Measurements from ENCODE around the gene SLC30A5.
"Not testable (repeated sequence)": the region's sequence is repeated elsewhere in the genome, so short reads cannot be mapped to it uniquely, and the experiment has no call there.

SLC30A5 gene

GRCh38 chr5:69093771-69094482 lies at the start of gene SLC30A5:
SLC30A5 (plus strand) TSS chr5:69094014; CDS start chr5:69094256, 242 bp downstream.
- in situ Hi-C loops (cut with HindIII; ENCODE audit: low pct_ligation_motif_present, low pct_unique_long_range_greater_than_20kb, low sequenced_read_pairs), result no loop called here
- DNase-seq, result peak; percentile 98

GRCh38 chr5:69045213-69045612 lies 48.6 kb upstream of the SLC30A5 start:
- in situ Hi-C loops (cut with HindIII; ENCODE audit: low pct_ligation_motif_present, low pct_unique_long_range_greater_than_20kb, low sequenced_read_pairs), result not testable (repeated sequence)

GRCh38 chr5:69046375-69046957 lies 47.3 kb upstream of the SLC30A5 start:
- no peak for DNase-seq
- in situ Hi-C loops (cut with HindIII; ENCODE audit: low pct_ligation_motif_present, low pct_unique_long_range_greater_than_20kb, low sequenced_read_pairs), result no loop called here

More at GRCh38 chr5:69045213-69045612, 48.6 kb upstream of the SLC30A5 start:
- DNase-seq, result not testable (repeated sequence)

- in situ Hi-C loops (cut with HindIII; ENCODE audit: low pct_ligation_motif_present, low pct_unique_long_range_greater_than_20kb, low sequenced_read_pairs), result no loop called here
- peak; percentile 8 for DNase-seq
Measured at GRCh38 chr5:69048230-69048629, 45.6 kb upstream of the SLC30A5 start.

- in situ Hi-C loops (cut with HindIII; ENCODE audit: low pct_ligation_motif_present, low pct_unique_long_range_greater_than_20kb, low sequenced_read_pairs), result no loop called here
- DNase-seq, result no peak
Measured at GRCh38 chr5:69049151-69049550, 44.7 kb upstream of the SLC30A5 start.

- no peak for DNase-seq
- in situ Hi-C loops (cut with HindIII; ENCODE audit: low pct_ligation_motif_present, low pct_unique_long_range_greater_than_20kb, low sequenced_read_pairs), result no loop called here
Measured at GRCh38 chr5:69049796-69050195, 44.0 kb upstream of the SLC30A5 start.

- no peak for DNase-seq
- in situ Hi-C loops (cut with HindIII; ENCODE audit: low pct_ligation_motif_present, low pct_unique_long_range_greater_than_20kb, low sequenced_read_pairs), result no loop called here
Measured at GRCh38 chr5:69050214-69050613, 43.6 kb upstream of the SLC30A5 start.

GRCh38 chr5:69052181-69052580 lies 41.6 kb upstream of the SLC30A5 start:
- no peak for DNase-seq
- in situ Hi-C loops (cut with HindIII; ENCODE audit: low pct_ligation_motif_present, low pct_unique_long_range_greater_than_20kb, low sequenced_read_pairs), result no loop called here

GRCh38 chr5:69074664-69075521 lies 18.9 kb upstream of the SLC30A5 start:
- in situ Hi-C loops (cut with HindIII; ENCODE audit: low pct_ligation_motif_present, low pct_unique_long_range_greater_than_20kb, low sequenced_read_pairs), result no loop called here

GRCh38 chr5:69075522-69076179 lies 18.2 kb upstream of the SLC30A5 start:
- in situ Hi-C loops (cut with HindIII; ENCODE audit: low pct_ligation_motif_present, low pct_unique_long_range_greater_than_20kb, low sequenced_read_pairs), result no loop called here
- DNase-seq, result no peak

More at GRCh38 chr5:69074664-69075521, 18.9 kb upstream of the SLC30A5 start:
- DNase-seq, result no peak

- in situ Hi-C loops (cut with HindIII; ENCODE audit: low pct_ligation_motif_present, low pct_unique_long_range_greater_than_20kb, low sequenced_read_pairs), result no loop called here
- DNase-seq, result no peak
Measured at GRCh38 chr5:69078921-69079540, 14.8 kb upstream of the SLC30A5 start.

- in situ Hi-C loops (cut with HindIII; ENCODE audit: low pct_ligation_motif_present, low pct_unique_long_range_greater_than_20kb, low sequenced_read_pairs), result no loop called here
- no peak for DNase-seq
Measured at GRCh38 chr5:69079556-69079955, 14.3 kb upstream of the SLC30A5 start.

- peak; percentile 41 for DNase-seq
- in situ Hi-C loops (cut with HindIII; ENCODE audit: low pct_ligation_motif_present, low pct_unique_long_range_greater_than_20kb, low sequenced_read_pairs), result no loop called here
Measured at GRCh38 chr5:69083412-69083811, 10.4 kb upstream of the SLC30A5 start.

- in situ Hi-C loops (cut with HindIII; ENCODE audit: low pct_ligation_motif_present, low pct_unique_long_range_greater_than_20kb, low sequenced_read_pairs), result no loop called here
- DNase-seq, result no peak
Measured at GRCh38 chr5:69084195-69084594, 9.6 kb upstream of the SLC30A5 start.

- in situ Hi-C loops (cut with HindIII; ENCODE audit: low pct_ligation_motif_present, low pct_unique_long_range_greater_than_20kb, low sequenced_read_pairs), result no loop called here
- no peak for DNase-seq
Measured at GRCh38 chr5:69084903-69085302, 8.9 kb upstream of the SLC30A5 start.

- DNase-seq, result no peak
- in situ Hi-C loops (cut with HindIII; ENCODE audit: low pct_ligation_motif_present, low pct_unique_long_range_greater_than_20kb, low sequenced_read_pairs), result no loop called here
Measured at GRCh38 chr5:69086206-69086605, 7.6 kb upstream of the SLC30A5 start.

GRCh38 chr5:69088006-69088405 lies 5.8 kb upstream of the SLC30A5 start:
- DNase-seq; in situ Hi-C loops (cut with HindIII; ENCODE audit: low pct_ligation_motif_present, low pct_unique_long_range_greater_than_20kb, low sequenced_read_pairs): not testable (repeated sequence)

- no peak for DNase-seq
- in situ Hi-C loops (cut with HindIII; ENCODE audit: low pct_ligation_motif_present, low pct_unique_long_range_greater_than_20kb, low sequenced_read_pairs), result no loop called here
Measured at GRCh38 chr5:69090158-69090557, 3.7 kb upstream of the SLC30A5 start.
